MCF 10A (cell line): ENCODE data around the gene SH3BP2. TPM values are rescaled to one million over a fixed set of nuclear protein-coding genes. Genes with fewer than 3 reads are reported as not detected.
A peak's percentile ranks its signal among the peaks of the same experiment; 100 is the strongest.

Experiments used
- BruUV-seq: library from RNA; stranded (reverse); fragments of 400-500 nt; replicated peaks from 2 replicates; lab custom pipeline; 2021; lab: Mats Ljungman, UMichigan
- CTCF ChIA-PET: fragments of 300-600 bp; sonication (Branson Sonifier 250); formaldehyde crosslinking; extraction: SDS; loops from one replicate; lab custom pipeline; 2021; ENCODE audit warnings: antibody characterized with exemption, inconsistent platforms; lab: Yijun Ruan, JAX
- POLR2A ChIA-PET: fragments of 300-600, 350-650 bp; sonication (Branson Sonifier 250); formaldehyde crosslinking; extraction: SDS; loops from one replicate; lab custom pipeline; 2020; ENCODE audit warnings: antibody characterized with exemption, inconsistent platforms; lab: Yijun Ruan, JAX
- DNase-seq: peaks from one replicate; pipeline ENCODE4 v3.0.0-alpha.2; 2018; ENCODE audit not compliant: unreplicated experiment
- H3K27ac Mint-ChIP-seq: one replicate; pipeline ENCODE4 v1.8.0; 2022; ENCODE audit warnings: mild to moderate bottlenecking, low read depth, mixed read lengths; ENCODE audit not compliant: unreplicated experiment
- H3K27me3 Mint-ChIP-seq: one replicate; pipeline ENCODE4 v1.8.0; 2022; ENCODE audit warnings: mixed read lengths; ENCODE audit not compliant: insufficient read depth, unreplicated experiment
- H3K36me3 Mint-ChIP-seq: one replicate; pipeline ENCODE4 v1.8.0; 2022; ENCODE audit warnings: mild to moderate bottlenecking, moderate library complexity, mixed read lengths; ENCODE audit not compliant: insufficient read depth, unreplicated experiment
- H3K4me1 Mint-ChIP-seq: one replicate; pipeline ENCODE4 v1.8.0; 2022; ENCODE audit warnings: mixed read lengths; ENCODE audit not compliant: insufficient read depth, unreplicated experiment
- H3K4me3 Mint-ChIP-seq: one replicate; pipeline ENCODE4 v1.8.0; 2022; ENCODE audit warnings: mild to moderate bottlenecking, moderate library complexity, mixed read lengths; ENCODE audit not compliant: unreplicated experiment
- H3K9me3 Mint-ChIP-seq: one replicate; pipeline ENCODE4 v1.8.0; 2022; ENCODE audit warnings: mixed read lengths; ENCODE audit not compliant: unreplicated experiment
- CTCF ChIP-seq: fragments of 200-600 bp; IDR thresholded peaks from one replicate; pipeline ENCODE4 v1.8.0; 2022; ENCODE audit warnings: antibody characterized with exemption, mild to moderate bottlenecking; ENCODE audit not compliant: unreplicated experiment
- intact Hi-C: fragments of 100-400 bp; cut with micrococcal nuclease; formaldehyde crosslinking; loops from 2 replicates; pipeline ENCODE4 v1.14.1; 2022
- total RNA-seq: library from RNA; stranded (reverse); gene quantifications from 2 replicates; pipeline ENCODE4 v1.2.3, GENCODE V29; 2022

SH3BP2 gene
- total RNA-seq, 1 experiment from 2014 or later: 57.9 TPM

DNA sequence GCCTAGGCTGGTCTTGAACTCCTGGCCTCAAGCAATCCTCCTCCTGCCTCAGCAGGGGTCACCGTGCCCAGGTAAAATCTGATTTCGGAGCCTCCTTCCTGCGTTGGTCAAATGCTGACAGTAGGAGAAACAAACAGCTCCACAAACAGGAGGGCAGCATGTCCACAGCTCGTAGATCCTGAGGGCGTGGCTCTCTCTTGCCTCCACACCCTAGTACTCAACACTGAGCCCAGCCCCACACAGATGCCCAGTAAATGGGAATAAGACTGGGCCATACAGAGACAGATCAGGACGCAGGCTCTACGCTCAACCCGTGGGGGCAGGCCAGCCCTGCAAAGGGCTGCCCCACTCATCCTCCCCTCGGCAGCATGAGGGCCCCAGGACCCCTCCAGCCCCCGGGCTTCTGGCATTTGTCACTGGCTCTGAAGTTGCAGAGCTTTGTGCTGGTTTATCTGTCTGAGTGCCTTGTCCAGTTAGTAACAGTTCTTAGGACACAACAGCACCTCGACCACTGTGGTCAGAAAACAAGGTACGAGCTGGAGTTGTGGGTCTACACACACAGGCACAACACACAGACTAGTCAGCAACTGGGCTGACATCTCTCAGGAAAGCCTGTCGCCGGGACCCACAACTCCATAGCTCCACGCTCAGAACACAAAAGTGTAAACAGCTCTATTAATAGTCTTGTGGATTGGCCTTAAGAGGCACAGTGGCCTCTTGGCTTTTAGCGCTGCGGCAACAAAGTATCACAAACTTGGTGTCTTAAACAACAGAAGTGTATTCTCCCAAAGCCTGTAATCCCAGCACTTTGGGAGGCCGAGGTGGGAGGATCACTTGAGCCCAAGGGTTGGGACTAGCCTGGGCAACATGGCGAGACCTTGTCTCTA, 41.9 kb upstream of the SH3BP2 start:
- POLR2A ChIA-PET: interaction anchor here (0.7 to 1.0 kb wide), 2 partner anchors 11 to 104 kb away, joined by 4 read pairs; no protein-coding TSS in a partner anchor
- no peak overlapping the region for H3K4me3 Mint-ChIP-seq
- CTCF ChIA-PET: interaction anchor here (0.6 kb wide), 1 partner anchor 13 kb away, joined by 4 read pairs; no protein-coding TSS in a partner anchor
- no peak overlapping the region for H3K27ac Mint-ChIP-seq
- no peaks in the 10 kb centered on the region for H3K9me3 Mint-ChIP-seq
- TF ChIP-seq CTCF: no peak
- BruUV-seq: no TSS peak
- H3K36me3 Mint-ChIP-seq: peaks cover 32% of the 10 kb centered on the region
- H3K27me3 Mint-ChIP-seq: no peaks in the 10 kb centered on the region
- intact Hi-C loops: no loop called here
- no peak for DNase-seq
- H3K4me1 Mint-ChIP-seq: peaks cover 22% of the 10 kb centered on the region

GRCh38 chr4:2753436-2753835, 39.4 kb upstream of the SH3BP2 start:
- CTCF ChIA-PET: no interaction called here
- H3K27me3 Mint-ChIP-seq: no peaks in the 10 kb centered on the region
- intact Hi-C loops: no loop called here
- H3K4me3 Mint-ChIP-seq: no peak overlapping the region
- no peak overlapping the region for H3K27ac Mint-ChIP-seq
- peaks cover 16% of the 10 kb centered on the region for H3K4me1 Mint-ChIP-seq
- peaks cover 18% of the 10 kb centered on the region for H3K36me3 Mint-ChIP-seq
- TF ChIP-seq CTCF: no peak
- POLR2A ChIA-PET: interaction anchor here (0.7 kb wide), 1 partner anchor 19 kb away, joined by 3 read pairs; no protein-coding TSS in a partner anchor
- DNase-seq: no peak
- BruUV-seq: no TSS peak
- H3K9me3 Mint-ChIP-seq: no peaks in the 10 kb centered on the region

DNA sequence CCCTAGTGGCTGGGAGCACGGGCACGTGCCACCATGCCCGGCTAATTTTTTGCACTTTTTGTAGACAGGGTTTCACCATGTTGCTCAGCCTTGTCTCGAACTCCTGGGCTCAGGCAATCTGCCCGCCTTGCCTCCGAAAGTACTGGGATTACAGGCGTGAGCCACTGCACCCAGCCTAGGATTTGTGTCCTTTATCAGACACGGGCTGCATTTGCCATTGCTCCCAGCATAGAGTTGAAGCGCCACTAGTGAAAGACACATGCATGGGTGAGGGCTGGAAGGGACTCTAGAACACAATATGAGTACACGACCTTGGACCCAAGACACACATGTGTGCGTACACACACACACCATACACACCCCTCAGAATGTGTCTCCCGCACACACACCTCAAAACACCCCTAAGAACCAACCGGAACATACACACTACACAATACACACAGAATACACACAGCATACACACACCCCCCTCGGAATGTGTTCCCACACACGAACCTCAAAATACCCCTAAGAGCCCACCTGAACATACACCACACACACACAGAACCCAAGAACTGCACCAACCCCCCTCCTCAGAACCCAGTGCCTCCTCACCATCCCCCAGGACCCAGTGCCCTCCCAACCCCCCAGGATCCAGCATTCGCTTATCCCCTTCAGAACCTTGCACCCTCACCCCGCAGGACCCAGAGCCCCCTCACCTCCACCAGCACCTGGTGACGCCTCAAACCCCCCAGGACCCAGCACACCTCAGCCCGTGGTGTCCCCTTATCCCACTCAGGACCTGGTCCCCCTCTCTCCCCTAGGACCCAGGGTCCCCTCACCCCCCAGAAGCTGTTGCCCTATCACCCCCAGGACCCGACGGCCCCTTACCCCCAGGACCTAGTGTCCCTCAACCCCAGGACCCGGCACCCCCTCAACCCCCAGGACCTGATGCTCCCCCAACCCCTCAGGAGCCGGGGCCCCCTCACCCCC, 37.8 kb upstream of the SH3BP2 start:
- no peak for TF ChIP-seq CTCF
- POLR2A ChIA-PET: interaction anchor here (0.7 to 2.0 kb wide), 7 partner anchors 9 to 182 kb away, joined by 3 to 17 read pairs (median 5); no protein-coding TSS in a partner anchor
- no peaks in the 10 kb centered on the region for H3K27me3 Mint-ChIP-seq
- CTCF ChIA-PET: interaction anchor here (0.6 kb wide), 2 partner anchors 85 to 229 kb away, joined by 3 read pairs; no protein-coding TSS in a partner anchor
- BruUV-seq: no TSS peak
- no peaks in the 10 kb centered on the region for H3K9me3 Mint-ChIP-seq
- H3K36me3 Mint-ChIP-seq: peaks cover 15% of the 10 kb centered on the region
- peaks cover 16% of the 10 kb centered on the region for H3K4me1 Mint-ChIP-seq
- intact Hi-C loops: no loop called here
- DNase-seq: no peak
- H3K27ac Mint-ChIP-seq: peak overlapping the region; percentile 22
- peak overlapping the region; percentile 68 for H3K4me3 Mint-ChIP-seq
